Globus pallidus (tissue), 1 donor: Measurements from ENCODE around the gene CPZ.
"Not testable (repeated sequence)": the region's sequence is repeated elsewhere in the genome, so short reads cannot be mapped to it uniquely, and the experiment has no call there.

Experiments
- DNase-seq: peaks from one replicate; pipeline ENCODE4 v3.0.0-alpha.2; 2015; ENCODE audit warnings: low spot score

Gene CPZ

DNA sequence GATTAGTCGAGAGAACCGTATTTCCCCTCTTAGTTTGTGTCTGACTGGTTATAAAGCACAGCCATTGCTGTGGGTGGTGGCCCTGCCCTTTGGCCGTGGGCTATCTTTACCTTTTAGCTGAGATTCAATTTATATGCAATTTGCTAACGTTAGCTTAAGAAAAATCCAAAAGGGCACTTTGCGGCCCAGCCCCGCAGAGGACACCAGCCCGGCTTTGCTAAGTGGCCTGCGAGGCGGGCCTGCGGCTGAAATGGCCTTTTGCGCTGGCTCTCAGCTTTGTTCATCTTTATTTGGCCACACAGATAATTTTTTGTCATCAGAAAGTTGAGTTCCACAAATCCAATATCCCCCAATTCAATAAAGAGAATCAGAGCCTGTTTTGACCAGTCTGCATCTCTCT is 48.3 kb downstream of the CPZ start:
- no peak for DNase-seq

DNA sequence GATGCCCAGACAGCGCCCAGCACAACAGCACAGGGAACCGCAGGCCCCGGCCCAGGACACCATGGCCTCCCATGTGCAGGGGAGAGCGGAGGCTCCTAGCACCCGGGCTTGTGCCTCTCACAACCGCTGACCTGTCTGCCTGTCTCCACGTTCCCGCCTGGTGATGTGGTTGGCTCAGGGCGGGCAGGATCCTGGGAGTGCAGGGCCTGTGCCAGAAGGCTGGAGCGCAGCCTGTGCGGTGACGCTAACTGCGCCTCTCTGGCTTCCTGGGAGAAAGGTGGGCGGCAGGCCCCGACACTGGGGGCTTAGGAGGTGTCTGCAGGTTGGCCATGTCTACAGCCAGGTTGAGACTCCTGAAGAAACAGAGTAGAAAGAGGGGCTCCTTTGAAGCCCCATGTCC is 48.7 kb downstream of the CPZ start:
- DNase-seq, result no peak

DNA sequence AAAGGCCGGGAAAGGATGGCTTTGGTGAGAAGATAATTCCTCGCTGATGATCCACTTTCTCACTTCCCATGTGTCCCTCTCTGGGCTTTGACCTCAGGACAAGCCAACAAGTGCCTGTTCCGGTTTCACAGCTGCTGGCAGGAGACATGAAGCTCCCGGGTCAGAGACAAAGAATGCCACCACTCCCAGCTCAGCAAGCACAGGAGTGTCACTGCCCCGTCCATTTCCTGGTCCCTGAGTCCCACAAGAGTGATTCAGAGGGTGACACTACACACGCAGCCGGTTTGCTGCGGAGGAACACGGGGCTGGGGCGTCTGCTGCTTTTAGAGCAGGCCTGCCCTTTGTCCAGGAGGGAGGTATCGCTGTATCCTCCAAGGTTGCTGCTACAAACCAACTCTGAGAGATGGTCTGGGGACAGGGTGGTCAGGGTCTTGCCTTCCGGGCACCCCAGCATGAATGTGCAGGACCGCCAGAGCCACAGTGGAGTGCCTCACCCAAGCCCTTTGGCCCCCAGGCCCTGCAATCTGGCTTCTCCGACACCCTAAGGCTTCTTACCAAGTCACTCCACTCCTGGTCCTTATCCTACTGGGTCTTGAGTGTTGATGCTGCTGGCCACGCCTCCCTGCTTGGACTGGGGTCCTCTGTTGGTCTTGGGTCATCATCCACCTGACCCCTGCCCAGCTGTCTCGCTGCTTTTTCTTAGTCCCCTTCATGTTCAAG is 49.5 kb downstream of the CPZ start:
- DNase-seq, result no peak

DNA sequence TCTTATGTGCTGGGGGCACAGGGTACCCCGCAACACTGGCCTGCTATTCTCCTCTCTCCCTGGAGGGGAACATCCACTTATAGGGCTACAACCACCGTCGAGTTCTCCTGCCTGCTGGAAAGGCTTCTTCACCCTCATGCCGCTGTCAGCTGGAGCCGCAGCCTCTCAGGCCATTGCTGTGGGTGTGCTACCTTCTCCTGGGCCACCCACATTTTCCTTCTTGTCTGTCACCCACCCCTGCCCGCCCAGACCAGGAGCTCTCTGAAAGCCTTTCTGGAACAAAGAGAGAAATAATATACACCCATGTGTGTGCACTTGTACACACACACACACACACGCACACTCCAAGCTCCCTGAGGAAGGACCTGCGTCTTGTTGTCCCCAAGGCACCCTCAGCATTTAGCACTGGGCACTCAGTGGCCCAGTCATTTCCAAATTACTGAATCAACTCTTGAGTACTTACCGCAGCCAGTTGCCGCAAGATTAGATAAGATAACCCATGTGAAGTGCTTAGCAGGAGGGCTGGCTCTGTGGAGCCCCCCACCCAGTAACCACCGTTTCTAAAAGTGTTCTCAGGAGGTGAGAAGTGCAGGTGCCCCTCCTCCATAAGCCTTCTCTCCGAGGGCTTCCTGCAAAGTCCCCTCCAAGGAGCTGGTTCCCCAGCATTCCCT is 50.2 kb downstream of the CPZ start:
- DNase-seq, result no peak

DNA sequence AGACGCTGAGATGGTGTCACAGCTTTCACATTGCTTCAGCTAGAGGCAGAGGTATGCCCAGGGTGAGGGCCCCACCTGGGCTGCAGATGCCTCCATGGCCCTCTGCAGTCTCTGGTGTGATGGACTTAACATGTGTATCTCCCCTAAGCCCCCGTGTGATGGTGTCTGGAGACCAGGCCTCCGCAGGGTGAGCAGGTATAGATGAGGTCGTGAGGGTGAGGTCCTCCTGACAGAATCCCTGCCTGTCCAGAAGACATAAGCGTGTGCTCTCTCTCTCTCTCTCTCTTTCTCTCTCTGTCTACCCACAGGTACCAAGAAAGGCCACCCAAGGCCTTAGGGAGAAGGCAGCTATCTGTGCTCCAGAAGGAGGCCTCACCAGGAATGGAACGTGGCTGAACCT is 50.9 kb downstream of the CPZ start:
- no peak for DNase-seq

DNA sequence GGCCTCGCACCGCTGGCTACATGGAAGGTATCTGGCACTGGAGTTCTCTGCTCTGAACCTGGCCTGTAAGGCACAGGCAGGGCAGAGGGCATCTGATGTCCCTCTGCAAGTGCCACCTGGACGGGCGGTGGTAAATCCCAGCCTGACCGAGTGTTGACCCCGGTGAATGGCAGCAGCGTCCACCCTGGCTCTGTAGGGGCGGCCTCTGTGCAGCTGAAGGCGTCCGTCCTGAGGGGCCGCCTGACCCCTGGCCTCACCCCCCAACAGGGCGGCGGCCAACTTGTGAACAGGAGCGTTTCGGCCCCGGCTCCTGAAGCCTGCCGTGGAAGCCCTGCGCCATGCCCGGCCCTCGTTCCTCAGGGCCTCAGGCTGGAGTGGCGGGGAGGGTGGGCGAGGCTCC is 51.4 kb downstream of the CPZ start:
- no peak for DNase-seq

DNA sequence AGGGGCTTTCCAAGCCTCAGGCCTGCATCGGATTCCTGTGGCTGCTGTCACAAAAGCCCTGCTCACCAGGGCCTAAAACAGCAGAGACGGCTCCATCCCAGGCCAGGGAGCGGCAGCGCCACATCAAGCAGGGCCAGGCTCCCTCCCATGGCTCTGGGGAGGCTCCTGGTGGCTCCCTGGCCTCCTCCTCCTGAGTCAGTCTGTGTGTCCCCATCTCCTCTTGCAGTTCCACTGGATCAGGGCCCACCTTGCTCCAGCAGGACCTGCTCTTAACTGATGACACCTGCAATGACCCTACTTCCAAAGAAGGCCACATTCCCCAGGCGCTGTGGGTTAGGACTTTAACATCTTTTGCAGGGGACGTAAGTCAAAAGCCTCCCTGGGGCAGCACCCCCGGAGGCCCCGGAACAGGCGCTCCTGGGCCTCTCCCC is 51.9 kb downstream of the CPZ start:
- no peak for DNase-seq

DNA sequence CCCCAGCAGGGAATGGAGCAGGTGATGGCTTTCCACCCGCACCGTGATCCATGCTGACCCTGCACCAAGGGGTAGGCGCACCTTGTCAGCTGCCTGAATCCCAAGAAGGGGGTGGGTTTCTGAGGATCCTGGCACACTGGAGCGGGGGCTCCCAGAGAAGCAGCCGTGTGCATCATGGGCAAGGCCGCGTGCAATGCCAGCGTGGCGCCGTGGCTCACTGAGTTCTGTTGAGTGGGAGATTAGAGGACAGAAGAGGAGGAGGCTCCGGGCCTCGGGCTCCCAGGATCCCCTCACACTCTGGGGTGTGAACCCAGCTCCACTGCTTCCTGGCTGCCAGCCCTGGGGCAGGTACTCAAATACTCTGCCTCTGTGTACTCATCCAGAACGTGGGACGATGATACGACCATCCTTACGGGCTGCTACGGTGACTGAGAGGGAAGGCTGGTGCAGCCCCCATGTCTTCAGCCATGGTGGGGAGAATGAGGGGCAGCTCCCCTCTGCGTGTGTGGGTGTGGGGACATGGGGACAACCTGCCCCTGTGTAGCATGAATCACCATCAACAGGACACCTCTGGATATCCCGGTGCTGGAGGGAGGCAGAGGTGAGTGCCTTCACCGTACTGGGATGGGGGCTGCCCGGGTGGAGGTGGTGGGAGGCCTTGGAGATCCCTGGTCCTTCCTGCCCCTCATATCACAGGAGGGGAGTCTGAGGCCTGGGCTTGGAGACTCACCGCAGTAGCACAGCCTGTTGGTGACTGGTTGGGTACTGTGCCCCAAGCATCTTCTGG is 52.6 kb downstream of the CPZ start:
- no peak for DNase-seq

DNA sequence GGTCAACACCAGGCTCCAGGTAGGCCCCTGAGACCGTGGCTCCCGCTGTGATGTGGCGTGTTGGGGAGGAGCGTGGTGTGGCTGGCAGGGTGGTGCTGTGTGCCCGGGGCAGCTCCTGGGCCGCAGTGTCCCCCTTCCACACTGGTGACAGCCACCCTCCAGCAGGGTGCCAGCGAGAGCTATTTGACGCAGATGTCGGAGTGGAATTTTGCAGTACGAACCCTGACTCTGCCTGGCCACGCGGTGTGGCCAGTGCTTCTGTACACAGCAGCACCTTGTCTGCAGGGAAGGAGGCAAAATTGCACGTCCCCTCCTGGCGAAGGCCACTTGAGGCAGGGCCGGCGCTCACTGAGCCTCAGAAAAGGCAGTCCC is 53.2 kb downstream of the CPZ start:
- no peak for DNase-seq

DNA sequence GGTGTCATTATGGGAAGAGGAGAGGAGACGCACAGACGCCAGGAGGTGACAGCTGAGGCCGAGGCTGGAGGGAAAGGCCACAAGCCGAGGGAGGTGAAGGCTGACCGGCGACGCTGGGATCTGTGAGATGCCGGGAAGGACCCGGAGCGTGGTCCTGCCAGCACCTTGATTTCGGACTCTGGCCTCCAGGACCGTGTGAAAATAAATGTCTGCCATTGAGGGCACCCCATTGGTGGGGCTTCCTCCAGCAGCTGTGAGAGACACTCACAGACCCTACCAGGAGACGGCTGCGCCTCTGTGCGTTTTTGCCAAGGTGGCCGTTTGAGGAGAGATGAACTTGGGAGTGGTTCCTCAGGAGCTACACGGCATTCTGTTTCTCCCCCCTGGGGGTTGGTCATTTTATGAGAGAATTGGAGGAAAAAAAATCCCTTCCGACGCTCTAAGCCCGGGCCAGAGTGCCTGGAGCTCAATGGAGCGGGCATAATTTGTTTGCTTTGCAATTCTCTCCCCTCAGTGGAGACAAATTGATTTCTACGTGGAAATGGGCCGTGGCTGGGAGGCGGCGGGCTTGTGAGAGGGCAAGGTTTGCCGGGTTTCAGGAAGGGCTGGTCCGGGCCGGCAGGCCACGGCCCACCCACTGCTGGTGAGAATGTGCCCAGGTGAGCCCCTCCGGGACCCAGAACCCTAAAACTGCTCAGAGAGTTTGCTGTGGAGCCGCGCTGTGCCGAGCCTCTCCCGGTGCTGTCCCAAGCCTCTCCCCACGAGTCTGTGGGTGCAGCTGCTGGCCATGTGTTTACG is 53.9 kb downstream of the CPZ start:
- no peak for DNase-seq

DNA sequence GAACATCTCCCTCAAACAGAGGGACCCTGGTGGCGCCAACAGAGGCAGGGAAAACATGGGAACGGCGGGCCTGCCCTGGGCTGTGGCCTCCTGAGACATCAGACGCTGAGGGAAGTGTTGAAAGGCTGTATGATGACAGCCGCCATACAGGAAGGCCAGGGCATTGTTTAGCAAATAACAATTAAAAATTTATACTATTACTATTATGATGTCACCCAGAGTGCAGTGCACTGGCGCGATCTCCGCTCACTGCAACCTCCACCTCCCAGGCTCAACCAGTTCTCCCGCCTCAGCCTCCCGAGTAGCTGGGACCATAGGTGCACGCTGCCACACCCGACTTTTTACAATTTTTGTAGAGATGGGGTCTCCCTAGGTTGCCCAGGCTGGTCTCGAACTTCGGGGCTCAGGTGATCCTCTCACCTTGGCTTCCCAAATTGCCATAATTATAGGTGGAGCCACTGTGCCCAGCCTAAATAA is 54.6 kb downstream of the CPZ start:
- no peak for DNase-seq

DNA sequence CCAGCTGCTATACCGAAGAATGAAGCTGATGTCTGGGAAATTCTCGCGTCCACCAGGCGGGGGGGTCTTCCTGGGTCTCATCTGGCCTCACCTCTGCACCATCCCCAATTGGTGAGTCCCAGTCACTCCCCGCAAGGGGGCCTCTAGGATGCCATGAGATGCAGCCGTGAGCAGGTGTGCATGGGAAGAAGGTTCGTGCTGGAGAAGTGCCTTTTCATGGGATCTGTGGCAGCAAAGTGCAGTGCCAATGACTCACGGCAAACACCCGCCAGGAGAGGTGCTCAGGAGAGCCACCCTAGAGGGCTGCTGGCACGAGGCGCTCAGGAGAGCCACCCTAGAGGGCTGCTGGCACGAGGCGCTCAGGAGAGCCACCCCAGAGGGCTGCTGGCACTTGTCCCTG is 55.1 kb downstream of the CPZ start:
- no peak for DNase-seq

DNA sequence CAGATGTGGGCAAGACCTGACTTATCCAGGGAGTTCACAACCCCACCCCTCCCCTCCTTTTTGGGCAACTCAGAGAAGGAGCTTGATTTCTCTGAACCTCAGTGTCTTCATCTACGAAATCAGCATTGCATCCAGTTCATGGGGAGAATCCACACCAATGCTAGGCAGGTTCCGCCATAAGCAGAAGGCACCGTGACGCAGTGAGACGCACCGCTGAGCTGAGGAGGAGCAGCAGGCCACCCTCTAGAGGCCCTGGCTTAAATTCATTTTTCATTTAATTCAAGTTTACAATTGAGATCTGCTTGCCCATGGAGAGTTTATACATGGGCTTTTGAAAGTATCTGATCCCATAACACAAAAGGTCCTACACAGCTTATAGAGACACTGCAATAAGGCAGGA is 55.7 kb downstream of the CPZ start:
- no peak for DNase-seq

DNA sequence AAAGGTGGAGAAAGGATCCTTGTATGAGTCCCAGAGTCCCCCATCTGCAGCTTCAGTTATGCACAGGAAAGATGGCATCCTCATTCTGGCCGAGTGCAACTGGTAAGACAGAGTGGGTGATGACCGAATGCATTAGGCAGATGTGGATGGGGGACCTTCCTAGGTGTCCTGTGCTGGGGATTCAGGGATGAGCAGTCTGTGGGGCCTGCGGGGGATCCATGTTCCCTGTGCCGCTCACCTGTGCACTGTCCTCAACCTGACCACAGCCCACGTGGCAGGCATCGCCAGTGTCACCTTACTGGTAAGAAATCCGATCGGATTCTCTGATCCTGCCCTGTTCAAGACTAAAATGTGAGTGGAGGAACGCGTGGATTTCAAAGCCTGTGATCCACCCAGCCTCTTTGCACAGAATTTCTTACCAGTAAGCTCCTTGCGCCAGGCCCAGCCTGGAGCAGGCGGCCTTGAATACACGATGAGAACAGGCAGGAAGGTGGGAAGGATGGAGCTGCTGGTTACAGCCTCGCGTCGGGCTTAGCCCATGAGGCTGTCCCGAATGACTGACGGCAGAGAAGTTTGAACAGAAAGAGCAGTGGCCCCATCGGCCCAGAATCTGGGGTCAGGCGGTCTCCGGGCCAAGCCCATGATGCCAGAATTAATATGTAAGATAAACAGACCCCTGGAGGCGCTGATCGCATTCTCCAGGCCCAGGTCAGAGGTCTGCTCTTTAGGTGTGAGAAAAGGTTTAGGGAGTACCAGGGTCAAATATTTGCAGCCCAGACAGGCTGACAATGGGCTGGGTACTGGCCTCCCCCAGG is 56.5 kb downstream of the CPZ start:
- DNase-seq, result no peak

DNA sequence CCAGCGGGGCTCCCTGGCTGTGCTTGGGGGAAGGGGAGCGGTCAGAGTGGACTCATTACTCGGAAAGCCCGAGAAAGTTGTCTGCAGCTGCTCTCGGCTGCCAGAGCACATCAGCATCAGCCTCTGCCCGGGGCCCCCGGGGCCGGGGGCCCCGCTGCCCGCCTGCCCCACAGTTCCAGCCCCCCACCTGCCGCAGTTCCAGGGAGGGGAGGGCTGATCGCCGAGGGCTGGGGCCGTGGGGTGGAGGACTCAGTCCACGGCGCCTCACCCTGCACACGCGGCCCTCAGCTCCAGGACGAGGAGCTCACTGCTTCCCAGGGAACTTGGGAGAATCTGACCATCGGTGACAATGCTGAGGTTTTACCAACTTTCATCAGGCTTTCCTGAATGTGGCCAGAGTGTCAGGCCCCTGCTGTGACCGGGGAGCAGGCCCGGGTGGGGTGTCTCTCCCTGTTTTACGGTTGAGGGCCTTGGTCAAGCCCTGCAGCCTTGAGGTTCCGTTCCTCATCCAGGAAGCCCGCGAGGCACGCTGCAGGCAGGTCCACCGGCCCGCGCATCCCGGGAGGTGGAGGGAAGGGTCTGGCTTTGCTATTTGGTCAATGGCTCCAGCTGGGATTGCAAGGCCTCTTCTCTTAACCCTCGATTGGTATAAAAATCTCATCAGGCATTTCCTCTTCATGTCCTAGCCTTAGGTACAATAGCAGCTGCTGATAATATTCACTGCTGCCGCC is 57.2 kb downstream of the CPZ start:
- DNase-seq, result no peak

DNA sequence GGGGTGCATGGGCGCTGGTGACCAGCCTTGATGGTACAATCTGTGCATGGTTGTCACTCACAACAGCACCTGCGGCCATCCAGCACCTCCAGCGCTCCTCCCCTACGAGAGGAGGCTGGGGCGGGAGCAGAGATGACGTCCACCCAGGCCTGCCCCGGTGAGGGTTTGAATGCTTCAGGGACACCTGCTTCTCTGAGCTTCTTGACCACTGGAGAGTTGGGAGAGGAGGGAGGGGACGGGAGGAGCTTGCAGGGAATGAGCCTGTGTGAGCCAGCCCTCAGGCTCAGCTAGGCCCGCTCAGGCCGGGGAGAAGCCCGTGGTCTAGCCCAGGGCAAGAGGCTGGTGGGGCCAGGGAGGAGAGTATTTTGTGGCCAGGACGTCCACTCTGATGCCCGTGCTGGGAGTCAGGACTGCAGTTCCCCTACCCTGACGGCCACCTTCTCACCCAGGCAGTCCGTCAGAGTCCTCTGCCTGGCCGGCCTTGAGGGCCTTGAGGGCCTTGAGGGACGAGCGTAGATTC is 59.2 kb downstream of the CPZ start:
- no peak for DNase-seq

DNA sequence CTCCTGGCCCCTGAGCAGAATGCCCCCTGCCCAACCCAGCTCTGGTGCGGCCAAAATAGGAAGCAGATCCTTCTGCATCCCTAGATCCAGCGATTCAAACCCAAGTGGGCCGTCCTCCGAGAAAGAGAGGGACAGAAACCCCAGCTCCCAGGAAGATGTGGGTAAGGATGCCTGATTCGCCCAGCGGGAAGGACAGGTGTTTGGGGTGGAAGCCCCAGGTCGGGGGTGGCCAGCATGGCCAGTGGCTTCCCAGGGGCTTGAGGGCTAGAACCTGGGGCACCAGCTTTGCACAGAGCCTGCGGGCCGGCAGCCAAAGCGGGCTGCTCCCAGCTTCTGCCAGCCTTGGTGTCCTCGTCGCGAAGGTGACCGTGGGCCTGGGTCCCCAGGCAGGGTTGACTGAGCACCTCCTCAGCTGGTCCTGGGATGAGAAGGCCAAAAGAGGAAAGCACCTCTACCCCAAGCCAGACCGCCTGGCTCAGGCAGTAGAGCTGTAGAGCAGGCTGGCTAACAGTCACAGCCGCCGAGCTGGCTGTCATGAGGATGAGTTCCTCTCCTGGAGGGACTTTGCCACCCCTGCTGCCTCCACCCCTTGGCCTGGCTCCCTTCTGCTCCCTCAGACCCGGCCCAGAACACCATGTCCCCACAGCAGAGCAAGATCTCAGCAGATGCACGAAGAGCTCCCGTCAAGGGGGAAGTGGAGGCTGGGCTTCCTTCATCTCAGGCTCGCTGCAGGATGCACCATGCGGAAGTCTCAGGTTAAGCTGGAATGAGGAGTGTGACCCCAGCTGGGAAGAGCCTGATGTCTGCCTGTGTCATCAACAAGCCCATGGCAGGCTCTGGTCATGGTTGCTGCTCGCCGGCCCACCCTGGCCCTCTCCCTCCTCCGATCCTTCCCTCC is 59.9 kb downstream of the CPZ start:
- no peak for DNase-seq

DNA sequence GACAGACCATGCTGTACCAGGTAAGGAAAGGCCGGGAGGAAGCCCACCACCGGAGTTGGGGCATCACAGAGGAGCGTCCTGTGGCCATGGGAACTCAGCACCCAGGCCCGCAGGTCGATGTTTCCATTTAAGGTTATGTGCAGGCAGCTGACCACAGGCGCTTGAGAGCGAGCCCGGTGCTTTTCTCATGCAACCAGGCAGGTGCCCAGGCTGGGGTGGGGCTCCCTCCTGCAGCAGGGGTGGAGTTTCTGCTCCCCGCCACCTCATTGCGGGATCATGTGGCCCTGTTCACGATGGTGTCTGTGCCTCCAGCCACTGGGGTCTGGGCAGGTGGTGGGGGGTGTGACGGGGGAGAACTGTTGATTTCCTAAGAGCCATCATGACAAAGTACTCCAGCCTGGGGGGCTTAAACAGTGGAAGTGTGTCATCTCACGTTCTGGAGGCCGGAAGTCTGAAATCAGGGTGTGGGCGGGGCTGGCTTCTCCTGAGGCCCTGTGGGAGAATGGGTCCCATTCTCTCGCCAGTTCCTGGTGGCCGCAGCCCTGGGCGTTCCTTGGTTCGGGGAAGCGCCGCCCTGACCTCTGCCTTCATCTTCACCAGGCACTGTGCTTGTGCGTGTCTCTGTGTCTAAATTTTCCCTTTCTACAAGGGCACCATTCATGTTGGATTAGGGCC is 60.9 kb downstream of the CPZ start:
- no peak for DNase-seq

DNA sequence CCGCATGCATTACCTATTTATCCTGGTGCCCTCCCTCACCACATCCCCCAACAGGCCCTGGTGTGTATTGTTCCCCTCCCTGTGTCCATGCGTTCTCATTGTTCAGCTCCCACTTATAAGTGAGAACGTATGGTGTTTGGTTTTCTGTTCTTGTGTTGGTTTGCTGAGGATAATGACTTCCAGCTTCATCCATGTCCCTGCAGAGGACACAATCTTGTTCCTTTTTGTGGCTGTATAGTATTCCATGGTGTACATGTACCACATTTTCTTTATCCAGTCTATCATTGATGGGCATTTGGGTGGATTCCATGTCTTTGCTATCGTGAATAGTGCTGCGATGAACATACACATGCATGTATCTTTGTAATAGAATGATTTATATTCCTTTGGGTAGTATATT is 61.6 kb downstream of the CPZ start:
- DNase-seq, result not testable (repeated sequence)
